Spleen (tissue), 11 donors: ENCODE data around the gene HSF4. TPM values are rescaled to one million over a fixed set of nuclear protein-coding genes. Genes with fewer than 3 reads are reported as not detected.
A peak's percentile ranks its signal among the peaks of the same experiment; 100 is the strongest.

Experiments
- DNase-seq: peaks from one replicate; pipeline ENCODE4 v3.0.0-alpha.2; 2020
- H3K27ac ChIP-seq, 8 donors: fragments of 200-600 bp; sonication (generic) in 7 of 8; 1 replicate in 4 of 8; 2 replicates in 4 of 8; pipeline versions ENCODE4 v1.5.0 to v1.8.0; 2016 to 2021; ENCODE audit warnings: inconsistent platforms in 4 of 8, mild to moderate bottlenecking in 4 of 8, moderate library complexity in 1 of 8
- H3K27me3 ChIP-seq, 7 donors: fragments of 200-600 bp; sonication (generic) in 6 of 7; replicated peaks in 1 of 7; 1 replicate in 4 of 7; 2 replicates in 3 of 7; pipeline versions ENCODE4 v1.5.0 to v1.8.0; 2016 to 2021; ENCODE audit warnings: inconsistent platforms in 3 of 7, mild to moderate bottlenecking in 1 of 7
- H3K36me3 ChIP-seq, 6 donors: fragments of 200-600 bp; sonication (generic) in 5 of 6; 1 replicate in 4 of 6; 2 replicates in 2 of 6; pipeline versions ENCODE4 v1.5.0 to v1.8.0; 2016 to 2021; ENCODE audit warnings: inconsistent platforms in 2 of 6
- H3K4me1 ChIP-seq, 6 donors: fragments of 200-600 bp; sonication (generic) in 5 of 6; 1 replicate in 3 of 6; 2 replicates in 3 of 6; pipeline versions ENCODE4 v1.5.0 to v1.8.0; 2016 to 2021; ENCODE audit warnings: inconsistent platforms in 3 of 6
- H3K4me3 ChIP-seq, 8 donors: fragments of 200-600 bp; sonication (generic) in 7 of 8; 1 replicate in 4 of 8; 2 replicates in 4 of 8; pipeline versions ENCODE4 v1.5.0 to v1.8.0; 2016 to 2021; ENCODE audit warnings: inconsistent platforms in 4 of 8, mild to moderate bottlenecking in 4 of 8, moderate library complexity in 2 of 8
- H3K9me3 ChIP-seq, 8 donors: fragments of 200-600 bp; sonication (generic) in 7 of 8; 1 replicate in 4 of 8; 2 replicates in 4 of 8; pipeline versions ENCODE4 v1.5.0 to v1.8.0; 2016 to 2021; ENCODE audit warnings: inconsistent platforms in 4 of 8
- CTCF ChIP-seq, 11 experiments: fragments of 200-600 bp in 7 of 11; fragments of 450-650 bp in 4 of 11; sonication (generic) in 4 of 11; IDR thresholded peaks in 8 of 11; conservative IDR thresholded peaks in 3 of 11; 1 replicate in 7 of 11; 2 replicates in 4 of 11; pipeline versions ENCODE4 v1.4.0 to v1.8.0; 2016 to 2021; ENCODE audit warnings: antibody characterized with exemption in 11 of 11, inconsistent platforms in 4 of 11, mild to moderate bottlenecking in 1 of 11
- POLR2A ChIP-seq, 3 donors: fragments of 450-650 bp; IDR thresholded peaks; one replicate each; pipeline ENCODE4 v1.5.1; 2017; ENCODE audit warnings: antibody characterized with exemption in 3 of 3, mild to moderate bottlenecking in 1 of 3
- POLR2AphosphoS5 ChIP-seq, 3 donors: sonication (generic); formaldehyde crosslinking; IDR thresholded peaks; one replicate each; pipeline ENCODE4 v1.5.1; 2017; ENCODE audit warnings: antibody characterized with exemption in 3 of 3
- WGBS, 5 donors: extraction: QIAGEN DNeasy Blood & Tissue Kit in 3 of 5; methylation state at CpG; one replicate each; pipeline versions ENCODE4 v1.1.5 to v1.1.7; 2013 to 2018; 5-methylcytosine and 5-hydroxymethylcytosine counted together
- intact Hi-C: fragments of 100-400 bp; cut with DNase I; formaldehyde crosslinking; loops from one replicate; pipeline ENCODE4 v1.15.0; 2023; ENCODE audit warnings: low total_unique reads
- polyA plus RNA-seq, 3 donors: library from polyadenylated mRNA; stranded (reverse); fragments of 200-250 nt; gene quantifications; one replicate each; pipeline ENCODE4 v1.2.1, GENCODE V29; 2013
- total RNA-seq, 7 donors: library from RNA; depleted of rRNA in 3 of 7; stranded (reverse); fragments of >200 nt in 3 of 7; fragmentation: NEBNext Ultra II Directional in 4 of 7; extraction: Animal tissue kit (Norgen Biotek cat#: 25700) in 4 of 7; gene quantifications; one replicate each; pipeline versions ENCODE4 v1.1.0 to v1.2.1, GENCODE V29; 2016 to 2021
- donor health status: healthy with polysubstance abuse.
- donor health status: DM: no; HTN: no; CAD: no; lungs with moderate emphysema.
- donor health status: DM: no; HTN: no; CAD: no.
- donor health status: Bipolar disorder and iron deficiency.
- donor health status: healthy.
- donor health status: DM: no; HTN: no; CAD: no.
- donor health status: DM: yes; HTN: yes; CAD: no.

Gene HSF4
- total and polyA plus RNA-seq, 10 donors = 11.5 to 43.7 (median 20.3) TPM

- Histone ChIP-seq H3K4me3 (no peak overlapping the region), H3K9me3 (no peaks in the 10 kb centered on the region), H3K27ac (no peak overlapping the region), H3K27me3 (no peaks in the 10 kb centered on the region), H3K4me1 (peaks cover 0 to 20% (median 2%) of the 10 kb centered on the region in 6 donors), H3K36me3 (peaks cover 0 to 49% (median 9%) of the 10 kb centered on the region in 6 donors)
- TF ChIP-seq POLR2AphosphoS5 (IDR thresholded peaks at IDR 0.05) = peak in 1 of 3 donors; percentile 41
- TF ChIP-seq CTCF (IDR thresholded peaks at IDR 0.05 in 8 of 11, conservative IDR thresholded peaks at IDR 0.05 in 3 of 11) = no peak
- no peak for DNase-seq
- WGBS, 5 donors = 86 to 93% (median 91%) methylated on average over 4 to 11 of the region's 11 CpGs
- intact Hi-C loops = no loop called here
Observed at GRCh38 chr16:67208154-67208896, 43.8 kb downstream of the HSF4 start.

GRCh38 chr16:67209565-67209964, 45.0 kb downstream of the HSF4 start:
- Histone ChIP-seq H3K36me3 (peaks cover 0 to 36% (median 0%) of the 10 kb centered on the region in 6 donors), H3K9me3 (no peaks in the 10 kb centered on the region), H3K27me3 (no peaks in the 10 kb centered on the region), H3K4me3 (no peak overlapping the region), H3K4me1 (peaks cover 0 to 15% (median 2%) of the 10 kb centered on the region in 6 donors), H3K27ac (no peak overlapping the region)
- WGBS, 5 donors = 82 to 93% (median 86%) methylated on average over 8 of the region's 8 CpGs
- intact Hi-C loops = no loop called here
- DNase-seq = no peak
- no peak for TF ChIP-seq CTCF (IDR thresholded peaks at IDR 0.05 in 8 of 11, conservative IDR thresholded peaks at IDR 0.05 in 3 of 11)
- TF ChIP-seq POLR2A (IDR thresholded peaks at IDR 0.05) = no peak
- no peak for TF ChIP-seq POLR2AphosphoS5 (IDR thresholded peaks at IDR 0.05)

GRCh38 chr16:67210069-67210937, 45.8 kb downstream of the HSF4 start:
- peak in 1 of 3 donors; percentile 31 for TF ChIP-seq POLR2AphosphoS5 (IDR thresholded peaks at IDR 0.05)
- no peak for TF ChIP-seq POLR2A (IDR thresholded peaks at IDR 0.05)
- intact Hi-C loops = no loop called here
- H3K4me1 ChIP-seq = peaks cover 0 to 12% (median 2%) of the 10 kb centered on the region in 6 donors
- DNase-seq = no peak
- H3K4me3 ChIP-seq = no peak overlapping the region
- WGBS, 5 donors = 87 to 93% (median 91%) methylated on average over 9 to 25 of the region's 25 CpGs
- peaks cover 0 to 34% (median 0%) of the 10 kb centered on the region in 6 donors for H3K36me3 ChIP-seq
- H3K9me3 ChIP-seq = no peaks in the 10 kb centered on the region
- no peaks in the 10 kb centered on the region for H3K27me3 ChIP-seq
- H3K27ac ChIP-seq = no peak overlapping the region

- H3K27ac ChIP-seq = no peak overlapping the region
- peaks cover 0 to 25% (median 8%) of the 10 kb centered on the region in 6 donors for H3K4me1 ChIP-seq
- H3K4me3 ChIP-seq = no peak overlapping the region
- H3K9me3 ChIP-seq = no peaks in the 10 kb centered on the region
- TF ChIP-seq POLR2AphosphoS5 (IDR thresholded peaks at IDR 0.05) (no peak), CTCF (IDR thresholded peaks at IDR 0.05 in 8 of 11, conservative IDR thresholded peaks at IDR 0.05 in 3 of 11) (no peak), POLR2A (IDR thresholded peaks at IDR 0.05) (no peak)
- DNase-seq = no peak
- 84 to 93% (median 87%) methylated on average over 7 of the region's 7 CpGs for WGBS, 5 donors
- H3K36me3 ChIP-seq = peaks cover 0 to 23% (median 0%) of the 10 kb centered on the region in 6 donors
- no peaks in the 10 kb centered on the region for H3K27me3 ChIP-seq
- intact Hi-C loops = no loop called here
Observed at GRCh38 chr16:67211674-67212073, 47.1 kb downstream of the HSF4 start.
